Smooth muscle cell (in vitro differentiated cells): ENCODE measurements around the gene MEGF9. TPM values are rescaled to one million over a fixed set of nuclear protein-coding genes. Genes with fewer than 3 reads are reported as not detected.

Source experiments
- DNase-seq: peaks from one replicate; lab custom pipeline; 2025; ENCODE audit not compliant: unreplicated experiment; lab: John Stamatoyannopoulos, UW
- H2AFZ ChIP-seq: fragments of 200-600 bp; sonication (generic); 2 replicates; pipeline ENCODE4 v1.6.0; 2016; ENCODE audit warnings: antibody characterized with exemption, low read depth, mild to moderate bottlenecking
- H3F3A ChIP-seq: fragments of 200-600 bp; sonication (generic); 2 replicates; pipeline ENCODE4 v1.6.0; 2017; ENCODE audit warnings: antibody characterized with exemption, low read depth
- H3K27ac ChIP-seq: fragments of 200-600 bp; sonication (generic); 2 replicates; pipeline ENCODE4 v1.5.1; 2016; ENCODE audit warnings: low read depth, mild to moderate bottlenecking
- H3K27me3 ChIP-seq: fragments of 200-600 bp; sonication (generic); 2 replicates; pipeline ENCODE4 v1.6.1; 2016; ENCODE audit warnings: low read depth, mild to moderate bottlenecking
- H3K36me3 ChIP-seq: fragments of 200-600 bp; sonication (generic); 2 replicates; pipeline ENCODE4 v1.5.1; 2016; ENCODE audit warnings: low read depth
- H3K4me1 ChIP-seq: fragments of 200-600 bp; sonication (generic); 2 replicates; pipeline ENCODE4 v1.5.1; 2016; ENCODE audit warnings: low read depth
- H3K4me2 ChIP-seq: fragments of 200-600 bp; sonication (generic); 2 replicates; pipeline ENCODE4 v1.6.0; 2016; ENCODE audit warnings: mild to moderate bottlenecking
- H3K4me3 ChIP-seq: fragments of 200-600 bp; sonication (generic); 2 replicates; pipeline ENCODE4 v1.5.1; 2016; ENCODE audit warnings: mild to moderate bottlenecking
- H3K79me2 ChIP-seq: fragments of 200-600 bp; sonication (generic); 2 replicates; pipeline ENCODE4 v1.6.0; 2016; ENCODE audit warnings: low read depth, mild to moderate bottlenecking
- H3K9ac ChIP-seq: fragments of 200-600 bp; sonication (generic); 2 replicates; pipeline ENCODE4 v1.6.0; 2016; ENCODE audit warnings: low read depth
- H3K9me3 ChIP-seq: fragments of 200-600 bp; sonication (generic); replicated peaks from 2 replicates; pipeline ENCODE4 v1.5.1; 2016; ENCODE audit warnings: low read depth
- H4K20me1 ChIP-seq: fragments of 200-600 bp; sonication (generic); 2 replicates; pipeline ENCODE4 v1.6.0; 2016; ENCODE audit warnings: low read depth
- WGBS: methylation state at CpG from one replicate; pipeline ENCODE4 v1.1.7; 2016; ENCODE audit warnings: low lambda C conversion rate; 5-methylcytosine and 5-hydroxymethylcytosine counted together
- polyA plus RNA-seq: library from polyadenylated mRNA; unstranded; fragments of >200 nt; fragmentation: Nextera tagmentation; extraction: Ambion mirVana; gene quantifications from 2 replicates; pipeline ENCODE4 v1.2.1, GENCODE V29; 2016
- total RNA-seq: library from RNA; depleted of rRNA; stranded (reverse); fragments of >200 nt; gene quantifications from 2 replicates; pipeline ENCODE4 v1.2.3, GENCODE V29; 2014
- TF ChIP-seq, protein P1 (sequence below): fragments of 200-600 bp; sonication (generic); IDR thresholded peaks from 2 replicates; pipeline ENCODE4 v1.5.1; 2017; ENCODE audit warnings: borderline replicate concordance, mild to moderate bottlenecking, antibody characterized with exemption; ENCODE audit not compliant: insufficient read depth, poor library complexity, severe bottlenecking

Gene MEGF9
- total and polyA plus RNA-seq, 2 experiments from 2014 or later, result 1.8 to 6.0 TPM

- TF ChIP-seq, protein P1, sequence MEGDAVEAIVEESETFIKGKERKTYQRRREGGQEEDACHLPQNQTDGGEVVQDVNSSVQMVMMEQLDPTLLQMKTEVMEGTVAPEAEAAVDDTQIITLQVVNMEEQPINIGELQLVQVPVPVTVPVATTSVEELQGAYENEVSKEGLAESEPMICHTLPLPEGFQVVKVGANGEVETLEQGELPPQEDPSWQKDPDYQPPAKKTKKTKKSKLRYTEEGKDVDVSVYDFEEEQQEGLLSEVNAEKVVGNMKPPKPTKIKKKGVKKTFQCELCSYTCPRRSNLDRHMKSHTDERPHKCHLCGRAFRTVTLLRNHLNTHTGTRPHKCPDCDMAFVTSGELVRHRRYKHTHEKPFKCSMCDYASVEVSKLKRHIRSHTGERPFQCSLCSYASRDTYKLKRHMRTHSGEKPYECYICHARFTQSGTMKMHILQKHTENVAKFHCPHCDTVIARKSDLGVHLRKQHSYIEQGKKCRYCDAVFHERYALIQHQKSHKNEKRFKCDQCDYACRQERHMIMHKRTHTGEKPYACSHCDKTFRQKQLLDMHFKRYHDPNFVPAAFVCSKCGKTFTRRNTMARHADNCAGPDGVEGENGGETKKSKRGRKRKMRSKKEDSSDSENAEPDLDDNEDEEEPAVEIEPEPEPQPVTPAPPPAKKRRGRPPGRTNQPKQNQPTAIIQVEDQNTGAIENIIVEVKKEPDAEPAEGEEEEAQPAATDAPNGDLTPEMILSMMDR, result no peak
- Histone ChIP-seq H3K27ac (no peak overlapping the region), H3K9me3 (no peaks in the 10 kb centered on the region)
Observed at GRCh38 chr9:120745278-120745677, 31.0 kb upstream of the MEGF9 start.

GRCh38 chr9:120742951-120743416 lies 28.7 kb upstream of the MEGF9 start:
- no peak for DNase-seq
- Histone ChIP-seq H4K20me1 (no peaks in the 10 kb centered on the region), H3K4me3 (no peak overlapping the region)

More at GRCh38 chr9:120745278-120745677, 31.0 kb upstream of the MEGF9 start:
- H4K20me1 ChIP-seq, result no peaks in the 10 kb centered on the region
- H3K9ac ChIP-seq, result no peak overlapping the region
- H3K27me3 ChIP-seq, result no peaks in the 10 kb centered on the region
- no peaks in the 10 kb centered on the region for H3F3A ChIP-seq
- H3K4me2 ChIP-seq, result no peak overlapping the region
- no peak for DNase-seq
- H2AFZ ChIP-seq, result no peak overlapping the region
- no peak overlapping the region for H3K4me3 ChIP-seq
- WGBS, result 95% methylated on average over 6 of the region's 6 CpGs
- no peaks in the 10 kb centered on the region for H3K79me2 ChIP-seq
- H3K36me3 ChIP-seq, result no peaks in the 10 kb centered on the region
- H3K4me1 ChIP-seq, result no peaks in the 10 kb centered on the region

DNA sequence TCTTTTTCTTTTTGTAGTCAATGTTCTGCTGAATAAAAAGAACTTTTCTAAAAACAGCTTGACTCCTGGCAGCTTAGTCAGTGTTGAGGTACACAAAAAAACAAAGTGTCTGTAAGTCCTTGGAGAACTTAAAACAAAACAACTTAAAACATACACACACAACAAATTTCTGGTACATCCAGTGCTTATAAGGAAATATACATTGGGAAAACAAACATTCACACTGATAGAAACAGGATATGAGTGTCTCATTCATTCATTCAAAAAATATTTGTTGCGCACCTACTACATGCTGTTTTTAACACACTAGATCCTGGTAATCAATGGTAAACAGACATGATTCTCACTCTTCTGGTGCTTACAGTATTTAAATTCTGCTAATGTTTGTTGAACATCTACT lies 27.4 kb upstream of the MEGF9 start:
- WGBS, result 100% methylated on average over 1 of the region's 1 CpG
- TF ChIP-seq, protein P1, result no peak
- H3K4me3 ChIP-seq, result no peak overlapping the region
- H3K27ac ChIP-seq, result no peak overlapping the region
- no peaks in the 10 kb centered on the region for H3F3A ChIP-seq
- no peaks in the 10 kb centered on the region for H3K4me1 ChIP-seq
- H3K36me3 ChIP-seq, result no peaks in the 10 kb centered on the region
- no peaks in the 10 kb centered on the region for H4K20me1 ChIP-seq
- H2AFZ ChIP-seq, result no peak overlapping the region
- DNase-seq, result no peak
- H3K79me2 ChIP-seq, result no peaks in the 10 kb centered on the region
- H3K4me2 ChIP-seq, result no peak overlapping the region
- no peak overlapping the region for H3K9ac ChIP-seq
- H3K27me3 ChIP-seq, result no peaks in the 10 kb centered on the region
- H3K9me3 ChIP-seq, result no peaks in the 10 kb centered on the region

More at GRCh38 chr9:120742951-120743416, 28.7 kb upstream of the MEGF9 start:
- TF ChIP-seq, protein P1, result peak; percentile 46
- Histone ChIP-seq H3K27ac (no peak overlapping the region), H3K9me3 (no peaks in the 10 kb centered on the region), H3K9ac (no peak overlapping the region), H3K4me1 (no peaks in the 10 kb centered on the region), H3F3A (no peaks in the 10 kb centered on the region), H3K27me3 (no peaks in the 10 kb centered on the region), H3K36me3 (no peaks in the 10 kb centered on the region), H2AFZ (no peak overlapping the region), H3K79me2 (no peaks in the 10 kb centered on the region), H3K4me2 (no peak overlapping the region)
- WGBS, result 85% methylated on average over 6 of the region's 6 CpGs

DNA sequence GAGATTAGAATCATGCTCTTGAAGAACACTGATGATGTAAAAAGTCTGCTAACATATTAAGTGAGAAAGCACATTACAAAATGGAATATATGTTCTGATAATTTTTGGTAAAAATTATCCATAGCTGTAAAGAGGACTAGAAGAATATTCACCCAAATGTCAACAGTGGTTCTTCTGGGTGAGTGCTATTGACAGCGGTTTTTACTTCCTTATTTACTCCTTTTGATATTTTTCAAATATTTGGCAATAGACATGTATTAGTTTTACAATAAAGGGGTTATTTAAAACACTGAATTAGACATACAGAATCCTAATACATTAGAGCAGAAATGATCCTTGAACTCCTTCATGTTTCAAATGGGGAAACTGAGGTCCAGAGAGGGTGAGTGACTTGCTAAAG lies 26.9 kb upstream of the MEGF9 start:
- H3K9ac ChIP-seq, result no peak overlapping the region
- no peak overlapping the region for H3K4me2 ChIP-seq
- no peaks in the 10 kb centered on the region for H3K27me3 ChIP-seq
- 79% methylated on average over 1 of the region's 1 CpG for WGBS
- no peaks in the 10 kb centered on the region for H3K4me1 ChIP-seq
- no peaks in the 10 kb centered on the region for H3K9me3 ChIP-seq
- H3F3A ChIP-seq, result no peaks in the 10 kb centered on the region
- no peak overlapping the region for H3K27ac ChIP-seq
- DNase-seq, result no peak
- no peaks in the 10 kb centered on the region for H3K79me2 ChIP-seq
- H3K36me3 ChIP-seq, result no peaks in the 10 kb centered on the region
- H4K20me1 ChIP-seq, result no peaks in the 10 kb centered on the region
- no peak overlapping the region for H2AFZ ChIP-seq
- no peak overlapping the region for H3K4me3 ChIP-seq
- TF ChIP-seq, protein P1, result no peak
